ENCODE results near the gene TEX35.

DNA sequence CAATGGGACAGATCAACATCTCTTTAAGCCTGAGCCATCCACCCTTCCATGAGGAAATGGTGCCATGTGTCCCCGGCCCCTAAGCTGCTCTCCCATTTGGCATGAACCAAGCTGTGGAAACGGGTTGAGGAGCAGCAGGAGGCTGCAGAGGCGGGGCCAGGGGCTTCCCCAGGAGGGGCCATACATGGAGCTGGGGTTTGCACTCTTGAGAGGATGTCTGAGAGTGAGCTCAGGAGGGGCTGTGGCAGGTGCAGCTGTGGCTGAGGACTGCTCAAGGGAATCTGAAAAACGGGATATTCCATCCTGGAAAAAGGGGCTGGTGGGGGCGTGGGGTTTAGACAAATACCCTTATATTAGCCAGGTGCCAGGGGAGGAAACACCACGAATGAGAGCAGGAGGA is 9.1 kb upstream of the TEX35 start:
- TF ChIP-seq, protein P1, sequence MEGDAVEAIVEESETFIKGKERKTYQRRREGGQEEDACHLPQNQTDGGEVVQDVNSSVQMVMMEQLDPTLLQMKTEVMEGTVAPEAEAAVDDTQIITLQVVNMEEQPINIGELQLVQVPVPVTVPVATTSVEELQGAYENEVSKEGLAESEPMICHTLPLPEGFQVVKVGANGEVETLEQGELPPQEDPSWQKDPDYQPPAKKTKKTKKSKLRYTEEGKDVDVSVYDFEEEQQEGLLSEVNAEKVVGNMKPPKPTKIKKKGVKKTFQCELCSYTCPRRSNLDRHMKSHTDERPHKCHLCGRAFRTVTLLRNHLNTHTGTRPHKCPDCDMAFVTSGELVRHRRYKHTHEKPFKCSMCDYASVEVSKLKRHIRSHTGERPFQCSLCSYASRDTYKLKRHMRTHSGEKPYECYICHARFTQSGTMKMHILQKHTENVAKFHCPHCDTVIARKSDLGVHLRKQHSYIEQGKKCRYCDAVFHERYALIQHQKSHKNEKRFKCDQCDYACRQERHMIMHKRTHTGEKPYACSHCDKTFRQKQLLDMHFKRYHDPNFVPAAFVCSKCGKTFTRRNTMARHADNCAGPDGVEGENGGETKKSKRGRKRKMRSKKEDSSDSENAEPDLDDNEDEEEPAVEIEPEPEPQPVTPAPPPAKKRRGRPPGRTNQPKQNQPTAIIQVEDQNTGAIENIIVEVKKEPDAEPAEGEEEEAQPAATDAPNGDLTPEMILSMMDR (conservative IDR thresholded peaks at IDR 0.05) = no peak
- no peak for TF ChIP-seq EZH2 (IDR thresholded peaks at IDR 0.05; ENCODE audit: low read depth)
